GM23338 (cell line): ENCODE results near the gene SPRED3. TPM values are rescaled to one million over a fixed set of nuclear protein-coding genes. Genes with fewer than 3 reads are reported as not detected.
A peak's percentile ranks its signal among the peaks of the same experiment; 100 is the strongest.

Source experiments
- ATAC-seq: fragments of 200-7000 bp; cut with Tn5 transposase; 3 replicates; pipeline ENCODE4 v1.9.1; 2020
- DNase-seq: peaks from one replicate; pipeline ENCODE4 v3.0.0-alpha.2; 2015; ENCODE audit warnings: low spot score
- H2AFZ ChIP-seq: fragments of 200-600 bp; sonication (generic); 2 replicates; pipeline ENCODE4 v1.8.0; 2016; ENCODE audit warnings: antibody characterized with exemption, mild to moderate bottlenecking, moderate library complexity
- H3F3A ChIP-seq: fragments of 200-600 bp; sonication (generic); replicated peaks from 2 replicates; pipeline ENCODE4 v1.8.0; 2017; ENCODE audit warnings: antibody characterized with exemption, mixed run types, low read depth
- H3K27ac ChIP-seq: fragments of 200-600 bp; sonication (generic); 2 replicates; pipeline ENCODE4 v1.6.1; 2016; ENCODE audit warnings: low read depth
- H3K27me3 ChIP-seq: fragments of 200-600 bp; sonication (generic); 2 replicates; pipeline ENCODE4 v1.8.0; 2016; ENCODE audit warnings: mild to moderate bottlenecking, mixed run types, moderate library complexity; ENCODE audit not compliant: insufficient read depth
- H3K36me3 ChIP-seq: fragments of 200-600 bp; sonication (generic); 2 replicates; pipeline ENCODE4 v1.8.0; 2016; ENCODE audit warnings: mild to moderate bottlenecking; ENCODE audit not compliant: insufficient read depth
- H3K4me1 ChIP-seq: fragments of 200-600 bp; sonication (generic); 2 replicates; pipeline ENCODE4 v1.8.0; 2016; ENCODE audit warnings: mild to moderate bottlenecking, moderate library complexity; ENCODE audit not compliant: insufficient read depth
- H3K4me2 ChIP-seq: fragments of 200-600 bp; sonication (generic); 2 replicates; pipeline ENCODE4 v1.7.1; 2017; ENCODE audit warnings: mixed run types
- H3K4me3 ChIP-seq: fragments of 200-600 bp; sonication (generic); 2 replicates; pipeline ENCODE4 v1.6.1; 2016; ENCODE audit warnings: mixed run types
- H3K79me2 ChIP-seq: fragments of 200-600 bp; sonication (generic); replicated peaks from 2 replicates; pipeline ENCODE4 v1.8.0; 2017; ENCODE audit warnings: mild to moderate bottlenecking; ENCODE audit not compliant: insufficient read depth
- H3K9me2 ChIP-seq: fragments of 200-600 bp; sonication (generic); 2 replicates; pipeline ENCODE4 v1.8.0; 2017; ENCODE audit not compliant: insufficient read depth
- H4K20me1 ChIP-seq: fragments of 200-600 bp; sonication (generic); replicated peaks from 2 replicates; pipeline ENCODE4 v1.8.0; 2017; ENCODE audit warnings: mild to moderate bottlenecking; ENCODE audit not compliant: insufficient read depth
- H3K27ac Mint-ChIP-seq: 2 replicates; pipeline ENCODE4 v1.8.0; 2020; ENCODE audit warnings: inconsistent platforms, mild to moderate bottlenecking, moderate library complexity, mixed read lengths
- H3K27me3 Mint-ChIP-seq: 3 replicates; pipeline ENCODE4 v1.8.0; 2022; ENCODE audit warnings: low read depth, mild to moderate bottlenecking, moderate library complexity, mixed read lengths, inconsistent platforms; ENCODE audit not compliant: insufficient read depth, poor library complexity
- H3K36me3 Mint-ChIP-seq: 3 replicates; pipeline ENCODE4 v1.8.0; 2021; ENCODE audit warnings: low read depth, mild to moderate bottlenecking, inconsistent platforms, moderate library complexity, mixed read lengths
- H3K4me1 Mint-ChIP-seq: 3 replicates; pipeline ENCODE4 v1.8.0; 2020; ENCODE audit warnings: mild to moderate bottlenecking, inconsistent platforms, mixed read lengths
- H3K4me3 Mint-ChIP-seq: 3 replicates; pipeline ENCODE4 v1.8.0; 2021; ENCODE audit warnings: moderate library complexity, mild to moderate bottlenecking, inconsistent platforms, mixed read lengths
- H3K9me3 Mint-ChIP-seq: 3 replicates; pipeline ENCODE4 v1.8.0; 2020; ENCODE audit warnings: moderate library complexity, mild to moderate bottlenecking, inconsistent platforms, mixed read lengths
- CREB1 ChIP-seq: fragments of 250-450 bp; sonication (Bioruptor Pico); IDR thresholded peaks from 2 replicates; pipeline ENCODE4 v1.5.0; 2020; ENCODE audit warnings: low read depth, mild to moderate bottlenecking, moderate library complexity
- EZH2 ChIP-seq: fragments of 200-600 bp; sonication (generic); IDR thresholded peaks from one replicate; pipeline ENCODE4 v1.8.0; 2017; ENCODE audit warnings: antibody characterized with exemption, mild to moderate bottlenecking, low read depth; ENCODE audit not compliant: unreplicated experiment
- EZH2phosphoT487 ChIP-seq: fragments of 200-600 bp; sonication (generic); IDR thresholded peaks from one replicate; pipeline ENCODE4 v1.8.1; 2018; ENCODE audit warnings: antibody characterized with exemption; ENCODE audit not compliant: unreplicated experiment
- NANOG ChIP-seq: IDR thresholded peaks from 2 replicates; pipeline ENCODE4 v1.6.1; 2016; ENCODE audit warnings: antibody characterized with exemption, borderline replicate concordance
- STAT1 ChIP-seq: IDR thresholded peaks from one replicate; pipeline ENCODE4 v1.6.1; 2016; ENCODE audit warnings: antibody characterized with exemption; ENCODE audit not compliant: unreplicated experiment
- ZNF114 ChIP-seq: fragments of 250-450 bp; sonication (Bioruptor Pico); IDR thresholded peaks from 2 replicates; pipeline ENCODE4 v1.5.0; 2020; ENCODE audit warnings: mild to moderate bottlenecking, moderate library complexity
- ZNF331 ChIP-seq: fragments of 250-450 bp; sonication (Bioruptor Pico); IDR thresholded peaks from 2 replicates; pipeline ENCODE4 v1.5.0; 2020; ENCODE audit warnings: low read depth, mild to moderate bottlenecking, moderate library complexity
- polyA plus RNA-seq: library from polyadenylated mRNA; unstranded; fragments of >200 nt; fragmentation: Nextera tagmentation; extraction: Ambion mirVana; gene quantifications from 2 replicates; pipeline ENCODE4 v1.2.1, GENCODE V29; 2016
- total RNA-seq: library from RNA; depleted of rRNA; stranded (reverse); fragments of >200 nt; shearing (Covaris generic); gene quantifications from 2 replicates; pipeline ENCODE4 v1.2.3, GENCODE V29; 2014
- TF ChIP-seq, protein P1 (sequence below): IDR thresholded peaks from 2 replicates; pipeline ENCODE4 v1.6.1; 2016; ENCODE audit warnings: antibody characterized with exemption
- TF ChIP-seq, protein P2 (sequence below), 2 experiments: fragments of 200-600 bp in 1 of 2; sonication (generic) in 1 of 2; conservative IDR thresholded peaks; 2 replicates each; pipeline versions ENCODE4 v1.5.1 to v1.6.1; 2016 to 2017; ENCODE audit warnings: antibody characterized with exemption in 2 of 2, low read depth in 2 of 2, mild to moderate bottlenecking in 2 of 2, moderate library complexity in 1 of 2
- TF ChIP-seq, protein P3 (sequence below): fragments of 250-450 bp; sonication (Bioruptor Pico); IDR thresholded peaks from 2 replicates; pipeline ENCODE4 v1.5.0; 2020; ENCODE audit warnings: mild to moderate bottlenecking, moderate library complexity

SPRED3 gene
- total and polyA plus RNA-seq, 2 experiments from 2014 or later: 3.9 to 11.6 TPM

DNA sequence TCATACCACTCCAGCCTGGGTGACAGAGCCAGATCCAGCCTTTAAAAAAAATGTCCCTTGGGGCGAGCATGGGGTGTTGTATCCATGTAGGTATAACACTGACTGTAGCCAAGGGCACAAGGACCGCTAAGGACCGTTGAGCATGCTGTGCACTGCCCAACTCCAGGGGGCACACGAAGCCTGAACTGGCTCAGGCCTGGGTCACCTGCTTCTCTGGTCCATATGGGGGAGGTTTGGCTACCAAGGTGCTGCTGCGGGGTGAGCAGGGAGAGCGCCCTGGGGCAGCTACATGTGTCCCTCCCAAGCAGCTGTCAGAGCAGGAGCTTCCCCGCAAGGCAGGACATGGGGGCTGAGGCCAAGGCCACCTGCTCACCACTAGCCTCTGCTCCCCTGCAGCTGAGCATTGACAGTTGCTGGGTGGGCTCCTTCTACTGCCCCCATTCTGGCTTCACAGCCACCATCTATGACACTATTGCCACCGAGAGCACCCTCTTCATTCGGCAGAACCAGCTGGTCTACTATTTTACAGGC, 36.6 kb upstream of the SPRED3 start:
- H3K4me2 ChIP-seq: no peak overlapping the region
- no peaks in the 10 kb centered on the region for H3K36me3 Mint-ChIP-seq
- H3K27ac Mint-ChIP-seq: no peak overlapping the region
- H3F3A ChIP-seq: 0 out of 2 replicates have a peak, but pooled peaks cover 3% of the 10 kb centered on the region
- no peak overlapping the region for H3K27ac ChIP-seq
- no peak overlapping the region for H2AFZ ChIP-seq
- no peaks in the 10 kb centered on the region for H3K9me2 ChIP-seq
- DNase-seq (no peak), ATAC-seq (peak; percentile 45)
- no peaks in the 10 kb centered on the region for H3K36me3 ChIP-seq
- no peak overlapping the region for H3K4me3 ChIP-seq
- H3K4me1 Mint-ChIP-seq: peaks cover 8% of the 10 kb centered on the region; the same call in 2 of the 3 replicates
- H4K20me1 ChIP-seq: no peaks in the 10 kb centered on the region
- TF ChIP-seq, protein P1, sequence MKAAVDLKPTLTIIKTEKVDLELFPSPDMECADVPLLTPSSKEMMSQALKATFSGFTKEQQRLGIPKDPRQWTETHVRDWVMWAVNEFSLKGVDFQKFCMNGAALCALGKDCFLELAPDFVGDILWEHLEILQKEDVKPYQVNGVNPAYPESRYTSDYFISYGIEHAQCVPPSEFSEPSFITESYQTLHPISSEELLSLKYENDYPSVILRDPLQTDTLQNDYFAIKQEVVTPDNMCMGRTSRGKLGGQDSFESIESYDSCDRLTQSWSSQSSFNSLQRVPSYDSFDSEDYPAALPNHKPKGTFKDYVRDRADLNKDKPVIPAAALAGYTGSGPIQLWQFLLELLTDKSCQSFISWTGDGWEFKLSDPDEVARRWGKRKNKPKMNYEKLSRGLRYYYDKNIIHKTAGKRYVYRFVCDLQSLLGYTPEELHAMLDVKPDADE: no peak
- TF ChIP-seq, protein P2, sequence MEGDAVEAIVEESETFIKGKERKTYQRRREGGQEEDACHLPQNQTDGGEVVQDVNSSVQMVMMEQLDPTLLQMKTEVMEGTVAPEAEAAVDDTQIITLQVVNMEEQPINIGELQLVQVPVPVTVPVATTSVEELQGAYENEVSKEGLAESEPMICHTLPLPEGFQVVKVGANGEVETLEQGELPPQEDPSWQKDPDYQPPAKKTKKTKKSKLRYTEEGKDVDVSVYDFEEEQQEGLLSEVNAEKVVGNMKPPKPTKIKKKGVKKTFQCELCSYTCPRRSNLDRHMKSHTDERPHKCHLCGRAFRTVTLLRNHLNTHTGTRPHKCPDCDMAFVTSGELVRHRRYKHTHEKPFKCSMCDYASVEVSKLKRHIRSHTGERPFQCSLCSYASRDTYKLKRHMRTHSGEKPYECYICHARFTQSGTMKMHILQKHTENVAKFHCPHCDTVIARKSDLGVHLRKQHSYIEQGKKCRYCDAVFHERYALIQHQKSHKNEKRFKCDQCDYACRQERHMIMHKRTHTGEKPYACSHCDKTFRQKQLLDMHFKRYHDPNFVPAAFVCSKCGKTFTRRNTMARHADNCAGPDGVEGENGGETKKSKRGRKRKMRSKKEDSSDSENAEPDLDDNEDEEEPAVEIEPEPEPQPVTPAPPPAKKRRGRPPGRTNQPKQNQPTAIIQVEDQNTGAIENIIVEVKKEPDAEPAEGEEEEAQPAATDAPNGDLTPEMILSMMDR (conservative IDR thresholded peaks at IDR 0.05; ENCODE audit: low read depth in 2 of 2): peak in 1 of 2 experiments; percentile 20; a peak in 2 of 4 replicates
- H3K79me2 ChIP-seq: no peaks in the 10 kb centered on the region
- H3K27me3 Mint-ChIP-seq: peaks cover 15% of the 10 kb centered on the region
- H3K27me3 ChIP-seq: no peaks in the 10 kb centered on the region
- H3K4me1 ChIP-seq: no peaks in the 10 kb centered on the region
- H3K9me3 Mint-ChIP-seq: no peaks in the 10 kb centered on the region
- no peak overlapping the region for H3K4me3 Mint-ChIP-seq

DNA sequence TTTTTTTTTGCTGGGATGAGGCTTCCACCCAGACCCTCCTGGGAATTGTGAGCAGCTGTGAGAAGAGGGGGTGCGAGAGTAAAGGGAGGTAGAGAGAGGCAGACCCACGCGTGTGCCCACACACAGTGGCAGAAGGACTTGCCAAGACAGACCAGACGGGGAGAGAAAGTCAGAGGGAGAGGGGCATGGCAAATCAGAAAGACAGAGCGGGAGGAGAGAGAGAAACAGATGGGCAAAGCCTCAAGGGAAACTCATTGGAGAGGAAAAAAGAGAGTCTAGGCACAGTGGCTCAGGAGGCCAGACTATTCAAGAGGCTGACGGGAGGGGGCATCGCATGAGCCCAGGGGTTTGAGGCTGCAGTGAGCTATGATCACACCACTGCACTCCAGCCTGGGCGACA, 35.9 kb upstream of the SPRED3 start:
- Histone ChIP-seq H3K36me3 (no peaks in the 10 kb centered on the region), H3K4me2 (no peak overlapping the region), H3K4me1 (no peaks in the 10 kb centered on the region), H3K27ac (no peak overlapping the region), H3K9me2 (no peaks in the 10 kb centered on the region), H3F3A (0 out of 2 replicates have a peak, but pooled peaks cover 3% of the 10 kb centered on the region), H4K20me1 (no peaks in the 10 kb centered on the region), H2AFZ (no peak overlapping the region), H3K79me2 (no peaks in the 10 kb centered on the region), H3K4me3 (no peak overlapping the region), H3K27me3 (no peaks in the 10 kb centered on the region; the same call in 1 of the 2 replicates)
- Mint-ChIP-seq H3K9me3 (no peaks in the 10 kb centered on the region), H3K4me3 (no peak overlapping the region), H3K36me3 (no peaks in the 10 kb centered on the region), H3K4me1 (peaks cover 8% of the 10 kb centered on the region; the same call in 2 of the 3 replicates), H3K27ac (no peak overlapping the region), H3K27me3 (peaks cover 14% of the 10 kb centered on the region)
- no peak for DNase-seq
- no peak for ATAC-seq
- TF ChIP-seq ZNF331 (no peak), NANOG (no peak), STAT1 (no peak), EZH2phosphoT487 (no peak), EZH2 (no peak), ZNF114 (CRISPR knock-in tag) (no peak), CREB1 (CRISPR knock-in tag) (no peak)
- TF ChIP-seq, protein P3, sequence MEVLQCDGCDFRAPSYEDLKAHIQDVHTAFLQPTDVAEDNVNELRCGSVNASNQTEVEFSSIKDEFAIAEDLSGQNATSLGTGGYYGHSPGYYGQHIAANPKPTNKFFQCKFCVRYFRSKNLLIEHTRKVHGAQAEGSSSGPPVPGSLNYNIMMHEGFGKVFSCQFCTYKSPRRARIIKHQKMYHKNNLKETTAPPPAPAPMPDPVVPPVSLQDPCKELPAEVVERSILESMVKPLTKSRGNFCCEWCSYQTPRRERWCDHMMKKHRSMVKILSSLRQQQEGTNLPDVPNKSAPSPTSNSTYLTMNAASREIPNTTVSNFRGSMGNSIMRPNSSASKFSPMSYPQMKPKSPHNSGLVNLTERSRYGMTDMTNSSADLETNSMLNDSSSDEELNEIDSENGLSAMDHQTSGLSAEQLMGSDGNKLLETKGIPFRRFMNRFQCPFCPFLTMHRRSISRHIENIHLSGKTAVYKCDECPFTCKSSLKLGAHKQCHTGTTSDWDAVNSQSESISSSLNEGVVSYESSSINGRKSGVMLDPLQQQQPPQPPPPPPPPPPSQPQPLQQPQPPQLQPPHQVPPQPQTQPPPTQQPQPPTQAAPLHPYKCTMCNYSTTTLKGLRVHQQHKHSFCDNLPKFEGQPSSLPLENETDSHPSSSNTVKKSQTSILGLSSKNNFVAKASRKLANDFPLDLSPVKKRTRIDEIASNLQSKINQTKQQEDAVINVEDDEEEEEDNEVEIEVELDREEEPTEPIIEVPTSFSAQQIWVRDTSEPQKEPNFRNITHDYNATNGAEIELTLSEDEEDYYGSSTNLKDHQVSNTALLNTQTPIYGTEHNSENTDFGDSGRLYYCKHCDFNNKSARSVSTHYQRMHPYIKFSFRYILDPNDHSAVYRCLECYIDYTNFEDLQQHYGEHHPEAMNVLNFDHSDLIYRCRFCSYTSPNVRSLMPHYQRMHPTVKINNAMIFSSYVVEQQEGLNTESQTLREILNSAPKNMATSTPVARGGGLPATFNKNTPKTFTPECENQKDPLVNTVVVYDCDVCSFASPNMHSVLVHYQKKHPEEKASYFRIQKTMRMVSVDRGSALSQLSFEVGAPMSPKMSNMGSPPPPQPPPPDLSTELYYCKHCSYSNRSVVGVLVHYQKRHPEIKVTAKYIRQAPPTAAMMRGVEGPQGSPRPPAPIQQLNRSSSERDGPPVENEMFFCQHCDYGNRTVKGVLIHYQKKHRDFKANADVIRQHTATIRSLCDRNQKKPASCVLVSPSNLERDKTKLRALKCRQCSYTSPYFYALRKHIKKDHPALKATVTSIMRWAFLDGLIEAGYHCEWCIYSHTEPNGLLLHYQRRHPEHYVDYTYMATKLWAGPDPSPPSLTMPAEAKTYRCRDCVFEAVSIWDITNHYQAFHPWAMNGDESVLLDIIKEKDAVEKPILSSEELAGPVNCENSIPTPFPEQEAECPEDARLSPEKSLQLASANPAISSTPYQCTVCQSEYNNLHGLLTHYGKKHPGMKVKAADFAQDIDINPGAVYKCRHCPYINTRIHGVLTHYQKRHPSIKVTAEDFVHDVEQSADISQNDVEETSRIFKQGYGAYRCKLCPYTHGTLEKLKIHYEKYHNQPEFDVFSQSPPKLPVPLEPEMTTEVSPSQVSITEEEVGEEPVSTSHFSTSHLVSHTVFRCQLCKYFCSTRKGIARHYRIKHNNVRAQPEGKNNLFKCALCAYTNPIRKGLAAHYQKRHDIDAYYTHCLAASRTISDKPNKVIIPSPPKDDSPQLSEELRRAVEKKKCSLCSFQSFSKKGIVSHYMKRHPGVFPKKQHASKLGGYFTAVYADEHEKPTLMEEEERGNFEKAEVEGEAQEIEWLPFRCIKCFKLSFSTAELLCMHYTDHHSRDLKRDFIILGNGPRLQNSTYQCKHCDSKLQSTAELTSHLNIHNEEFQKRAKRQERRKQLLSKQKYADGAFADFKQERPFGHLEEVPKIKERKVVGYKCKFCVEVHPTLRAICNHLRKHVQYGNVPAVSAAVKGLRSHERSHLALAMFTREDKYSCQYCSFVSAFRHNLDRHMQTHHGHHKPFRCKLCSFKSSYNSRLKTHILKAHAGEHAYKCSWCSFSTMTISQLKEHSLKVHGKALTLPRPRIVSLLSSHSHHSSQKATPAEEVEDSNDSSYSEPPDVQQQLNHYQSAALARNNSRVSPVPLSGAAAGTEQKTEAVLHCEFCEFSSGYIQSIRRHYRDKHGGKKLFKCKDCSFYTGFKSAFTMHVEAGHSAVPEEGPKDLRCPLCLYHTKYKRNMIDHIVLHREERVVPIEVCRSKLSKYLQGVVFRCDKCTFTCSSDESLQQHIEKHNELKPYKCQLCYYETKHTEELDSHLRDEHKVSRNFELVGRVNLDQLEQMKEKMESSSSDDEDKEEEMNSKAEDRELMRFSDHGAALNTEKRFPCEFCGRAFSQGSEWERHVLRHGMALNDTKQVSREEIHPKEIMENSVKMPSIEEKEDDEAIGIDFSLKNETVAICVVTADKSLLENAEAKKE (CRISPR knock-in tag): no peak
- TF ChIP-seq, protein P2 (conservative IDR thresholded peaks at IDR 0.05; ENCODE audit: low read depth in 2 of 2): no peak
